ENCODE data around the gene QRICH1. TPM values are rescaled to one million over a fixed set of nuclear protein-coding genes. Genes with fewer than 3 reads are reported as not detected.
A peak's percentile ranks its signal among the peaks of the same experiment; 100 is the strongest.

QRICH1 gene
- total RNA-seq, 1 donor from 2014 or later, result 147 TPM

DNA sequence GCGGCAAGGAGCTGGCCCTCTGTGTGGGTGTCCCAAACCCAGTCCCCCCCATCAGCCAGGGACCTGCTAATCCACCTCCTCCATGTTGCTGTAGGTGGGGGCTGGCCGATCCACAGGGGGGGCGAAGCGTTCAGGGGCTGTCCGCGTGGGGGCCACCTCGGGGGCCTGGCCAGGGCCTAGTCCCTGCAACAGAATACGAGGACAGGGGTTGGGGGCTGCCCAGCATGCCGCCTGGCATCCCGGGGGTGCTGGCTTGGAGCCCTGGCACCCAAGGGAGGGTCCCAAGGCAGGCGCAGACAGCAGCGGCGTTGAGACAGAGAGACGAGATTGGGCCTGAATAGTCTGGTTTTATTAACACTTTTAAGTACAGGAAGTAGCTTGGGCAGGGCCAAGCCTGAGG is 14.5 kb upstream of the QRICH1 start:
- peaks cover 30% of the 10 kb centered on the region for H3K36me3 Mint-ChIP-seq (ENCODE audit: low read depth)
- intact Hi-C loops (cut with micrococcal nuclease), result no loop called here
- no peak overlapping the region for H3K27ac Mint-ChIP-seq
- no peaks in the 10 kb centered on the region for H3K27me3 Mint-ChIP-seq (ENCODE audit: insufficient read depth)
- no peak for DNase-seq (ENCODE audit: low spot score)
- H3K4me1 Mint-ChIP-seq (ENCODE audit: low read depth), result peaks cover 21% of the 10 kb centered on the region
- H3K4me3 Mint-ChIP-seq, result no peak overlapping the region
- no peaks in the 10 kb centered on the region for H3K9me3 Mint-ChIP-seq

DNA sequence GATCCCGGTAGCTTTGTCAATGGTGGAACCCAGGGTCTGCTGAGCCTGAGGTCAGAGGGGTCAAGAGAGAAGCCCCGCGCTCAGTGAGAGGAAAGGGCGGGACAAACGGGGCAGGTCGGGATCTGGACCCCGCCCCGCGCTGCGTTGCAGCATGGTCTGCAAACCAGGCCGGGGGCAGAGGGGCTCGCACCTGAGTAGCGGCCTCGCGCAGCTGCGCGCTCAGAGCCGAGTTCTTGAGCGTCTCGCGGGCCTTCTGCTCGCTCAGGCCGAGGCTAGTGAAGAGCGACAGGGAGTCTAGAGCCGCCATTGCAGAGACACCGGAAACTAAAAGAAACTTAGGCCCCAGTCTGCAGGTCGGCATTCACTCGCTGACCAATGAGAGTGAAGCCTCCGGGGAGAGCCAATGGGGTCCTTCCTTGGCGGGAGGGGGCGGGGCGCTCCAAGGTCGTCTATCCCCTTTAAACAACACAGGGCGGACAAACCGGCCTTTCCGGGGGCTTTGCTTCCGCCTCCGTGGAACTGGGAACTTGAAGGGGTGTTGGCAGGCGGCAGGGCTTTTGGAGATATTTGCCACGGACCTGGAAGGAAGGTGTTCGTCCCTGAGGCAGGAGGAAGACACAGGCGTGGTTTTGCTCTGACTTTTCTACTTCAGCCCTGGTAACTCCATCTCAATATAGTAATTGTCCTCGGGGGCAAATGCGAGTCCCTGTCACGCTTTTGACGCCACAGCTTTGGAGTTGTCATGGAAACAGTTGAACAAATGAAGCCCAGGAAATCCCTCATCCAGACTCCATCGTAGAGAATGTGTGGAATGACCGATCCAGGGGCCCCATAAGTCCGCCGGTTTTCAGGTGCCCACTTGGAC is 10.8 kb upstream of the QRICH1 start, which contains the start of gene QARS1:
Gene QARS1, minus strand, starts transcription at position 331 of the 865 bp plus-strand sequence. Its CDS starts 24 bp downstream, at position 307.
- no peaks in the 10 kb centered on the region for H3K9me3 Mint-ChIP-seq
- H3K27ac Mint-ChIP-seq, result peak within 1 kb of the TSS; percentile 94
- no peaks in the 10 kb centered on the region for H3K27me3 Mint-ChIP-seq (ENCODE audit: insufficient read depth)
- intact Hi-C loops (cut with micrococcal nuclease), result loop anchor here (1.0 to 5.0 kb wide), 4 partner anchors 10 to 66 kb away; partner anchors contain the start of genes KLHDC8B, QRICH1 and USP19
- H3K36me3 Mint-ChIP-seq (ENCODE audit: low read depth), result peaks cover 28% of the 10 kb centered on the region
- H3K4me3 Mint-ChIP-seq, result peak within 1 kb of the TSS; percentile 98
- peak; percentile 87 for DNase-seq (ENCODE audit: low spot score)
- peaks cover 27% of the 10 kb centered on the region for H3K4me1 Mint-ChIP-seq (ENCODE audit: low read depth)

DNA sequence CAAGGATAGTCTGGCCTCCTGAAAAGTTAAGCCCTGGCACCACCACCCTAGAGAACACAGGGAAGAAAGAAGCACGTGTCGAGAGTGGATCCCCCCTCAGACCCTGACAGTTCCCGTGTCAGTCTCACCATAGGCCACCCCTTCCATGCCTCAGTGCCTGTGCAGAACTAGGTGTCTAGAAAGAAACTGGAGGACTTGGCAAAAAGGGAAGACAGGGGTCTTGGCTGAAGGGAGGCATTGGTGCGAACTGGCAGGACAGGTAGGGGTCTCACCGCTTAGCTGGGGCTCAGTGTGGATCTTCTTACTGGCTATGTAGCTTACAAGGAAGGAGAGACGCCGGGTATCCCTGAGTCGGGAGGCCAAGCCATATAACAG is 10.2 kb upstream of the QRICH1 start:
- DNase-seq (ENCODE audit: low spot score), result no peak
- Mint-ChIP-seq H3K27ac (peak overlapping the region; percentile 94), H3K4me1 (ENCODE audit: low read depth) (peaks cover 32% of the 10 kb centered on the region), H3K9me3 (no peaks in the 10 kb centered on the region), H3K27me3 (ENCODE audit: insufficient read depth) (no peaks in the 10 kb centered on the region), H3K4me3 (peak overlapping the region; percentile 98), H3K36me3 (ENCODE audit: low read depth) (peaks cover 28% of the 10 kb centered on the region)
- intact Hi-C loops (cut with micrococcal nuclease), result loop anchor here (1.0 to 5.0 kb wide), 4 partner anchors 10 to 67 kb away; partner anchors contain the start of genes KLHDC8B, QRICH1 and USP19

DNA sequence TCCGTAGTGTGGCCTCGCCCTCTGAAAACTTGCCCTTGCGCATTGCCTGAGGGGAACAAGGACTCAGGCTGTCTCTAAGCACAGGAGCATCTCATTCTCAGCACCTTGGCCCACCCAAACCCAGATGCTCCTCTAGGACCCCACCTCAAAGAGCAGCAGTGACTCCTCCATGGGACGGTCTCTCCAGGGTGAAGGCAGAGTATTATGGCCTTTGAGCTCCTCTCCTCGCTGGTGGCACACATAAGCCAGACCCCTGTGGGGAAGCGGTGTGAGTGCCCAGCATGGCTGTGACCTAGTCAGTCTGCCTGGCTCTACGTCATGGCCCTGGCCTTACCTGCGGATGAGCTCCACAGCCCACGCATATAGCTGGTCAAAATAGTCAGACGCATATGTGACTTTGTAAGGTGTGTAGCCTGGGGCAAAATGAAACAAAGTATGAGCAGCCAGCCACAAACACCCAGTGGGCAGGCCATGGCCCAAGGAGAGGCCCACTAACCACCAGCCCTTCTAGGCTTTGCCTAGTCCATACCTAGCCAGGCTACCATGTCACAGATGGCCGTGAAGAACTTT is 6.3 kb upstream of the QRICH1 start:
- Mint-ChIP-seq H3K27ac (no peak overlapping the region), H3K27me3 (ENCODE audit: insufficient read depth) (no peaks in the 10 kb centered on the region), H3K4me3 (no peak overlapping the region), H3K4me1 (ENCODE audit: low read depth) (peaks cover 25% of the 10 kb centered on the region), H3K36me3 (ENCODE audit: low read depth) (peaks cover 32% of the 10 kb centered on the region), H3K9me3 (no peaks in the 10 kb centered on the region)
- DNase-seq (ENCODE audit: low spot score), result no peak
- intact Hi-C loops (cut with micrococcal nuclease), result loop anchor here (5.0 kb wide), 1 partner anchor 57 kb away; no protein-coding TSS in a partner anchor

DNA sequence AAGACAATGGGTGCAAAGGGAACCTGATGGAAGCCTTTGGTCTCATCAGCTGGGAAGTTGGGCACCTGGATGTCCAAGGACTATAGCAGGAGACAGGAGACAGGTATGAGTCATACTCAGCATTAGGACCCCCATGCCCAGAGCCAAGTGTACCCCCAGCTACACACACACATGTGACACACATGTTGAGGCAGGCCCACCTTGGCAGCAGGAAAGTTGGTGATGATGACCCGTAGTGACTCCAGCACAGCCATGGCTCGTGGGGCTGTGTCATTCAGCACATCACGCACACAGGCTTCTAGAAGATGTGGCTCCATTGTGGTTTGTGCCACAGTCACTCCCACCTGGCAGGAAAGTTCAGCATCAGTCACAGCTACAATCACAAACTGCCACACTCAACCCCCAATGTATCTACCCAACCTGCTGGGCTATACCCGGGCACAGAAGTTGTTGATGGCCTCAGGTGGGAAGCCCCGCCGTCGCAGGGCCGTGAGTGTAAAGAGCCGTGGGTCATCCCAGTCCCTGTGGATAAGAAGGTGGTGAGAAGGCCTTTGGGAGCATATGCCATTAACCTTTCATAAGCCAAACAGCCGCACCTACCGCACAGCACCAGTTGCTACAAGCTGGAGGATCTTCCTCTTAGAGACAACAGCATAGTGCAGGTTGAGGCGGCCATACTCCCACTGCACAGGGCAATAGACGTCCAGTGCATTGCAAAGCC is 5.2 kb upstream of the QRICH1 start:
- intact Hi-C loops (cut with micrococcal nuclease), result loop anchor here (10.0 kb wide), 1 partner anchor 414 kb away; the partner anchor contains the start of gene NCKIPSD
- Mint-ChIP-seq H3K36me3 (ENCODE audit: low read depth) (peaks cover 32% of the 10 kb centered on the region), H3K9me3 (no peaks in the 10 kb centered on the region)

DNA sequence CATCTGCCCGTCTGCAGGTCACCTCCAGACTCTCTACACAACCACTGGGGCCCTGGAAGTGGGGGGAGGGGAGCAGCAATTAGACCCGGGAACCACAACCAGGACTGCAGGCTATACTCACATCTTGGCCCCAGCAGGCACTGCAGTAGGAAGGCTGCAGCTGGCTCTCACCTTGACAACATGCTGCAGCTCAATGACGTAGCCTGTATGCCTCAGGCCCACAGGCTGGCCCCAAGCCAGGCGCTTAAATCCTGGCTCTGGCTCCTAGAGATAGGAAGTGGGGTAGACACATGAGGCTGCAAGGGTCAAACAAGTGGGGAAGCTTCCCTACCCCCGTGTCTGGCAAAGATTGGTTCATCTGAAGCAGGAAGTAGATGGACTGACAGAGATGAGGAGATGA is 4.6 kb upstream of the QRICH1 start:
- H3K27ac Mint-ChIP-seq, result no peak overlapping the region
- H3K4me3 Mint-ChIP-seq, result no peak overlapping the region
- DNase-seq (ENCODE audit: low spot score), result no peak
- intact Hi-C loops (cut with micrococcal nuclease), result loop anchor here (10.0 kb wide), 1 partner anchor 414 kb away; the partner anchor contains the start of gene NCKIPSD
- no peaks in the 10 kb centered on the region for H3K9me3 Mint-ChIP-seq
- H3K27me3 Mint-ChIP-seq (ENCODE audit: insufficient read depth), result no peaks in the 10 kb centered on the region
- H3K4me1 Mint-ChIP-seq (ENCODE audit: low read depth), result peaks cover 17% of the 10 kb centered on the region
- H3K36me3 Mint-ChIP-seq (ENCODE audit: low read depth), result peaks cover 32% of the 10 kb centered on the region

More for the DNA sequence above, 5.2 kb upstream of the QRICH1 start:
- Mint-ChIP-seq H3K27me3 (ENCODE audit: insufficient read depth) (no peaks in the 10 kb centered on the region), H3K27ac (no peak overlapping the region), H3K4me3 (no peak overlapping the region), H3K4me1 (ENCODE audit: low read depth) (peaks cover 23% of the 10 kb centered on the region)
- DNase-seq (ENCODE audit: low spot score), result no peak

DNA sequence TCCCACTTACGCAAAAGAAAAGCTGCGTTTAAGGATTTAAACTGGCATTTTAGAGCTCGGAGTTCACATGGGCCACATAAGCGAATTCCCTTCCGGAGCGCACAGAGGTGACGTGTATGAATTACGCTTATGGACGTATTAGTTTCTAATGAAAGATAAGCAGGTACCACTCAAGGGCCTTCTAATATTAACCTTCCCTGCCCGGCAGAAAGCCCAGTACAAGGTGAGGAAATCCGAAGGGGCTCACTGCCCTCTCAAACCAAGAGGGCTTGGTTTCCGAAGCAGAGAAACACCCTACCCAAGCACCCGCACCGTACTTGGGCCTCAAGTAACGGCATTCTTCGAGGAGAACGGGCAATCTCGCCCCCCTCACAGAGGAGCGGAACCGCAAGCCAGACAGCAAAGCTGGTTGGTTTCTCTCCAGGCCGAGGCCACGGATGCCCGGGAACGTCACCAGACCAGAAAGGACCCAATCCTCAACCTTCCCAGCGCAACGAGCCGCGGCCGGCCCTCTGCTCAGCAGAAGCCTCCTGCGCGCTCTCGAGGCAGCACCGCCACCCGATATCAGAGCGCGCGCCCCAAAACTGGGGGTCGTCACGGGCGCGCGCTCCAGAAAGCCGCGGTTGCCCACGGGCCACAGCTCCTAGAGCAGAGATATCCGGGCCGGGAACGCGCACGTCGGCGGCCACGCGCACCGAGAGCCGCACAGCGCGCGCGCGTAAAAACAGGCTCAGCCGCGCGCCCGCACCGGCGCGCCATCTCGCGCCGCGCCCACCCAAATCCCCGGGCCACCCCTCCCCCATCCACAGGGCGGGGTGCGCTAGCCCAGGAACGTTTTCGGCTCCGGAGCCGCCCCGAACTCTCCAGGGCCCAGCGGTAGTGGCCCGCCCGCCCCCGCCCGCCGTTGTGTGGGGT is 676 bp downstream of the QRICH1 start:
- peak; percentile 78 for DNase-seq (ENCODE audit: low spot score)
- peak overlapping the region; percentile 97 for H3K4me3 Mint-ChIP-seq
- peak overlapping the region; percentile 91 for H3K27ac Mint-ChIP-seq
- peaks cover 32% of the 10 kb centered on the region for H3K4me1 Mint-ChIP-seq (ENCODE audit: low read depth)
- H3K36me3 Mint-ChIP-seq (ENCODE audit: low read depth), result peaks cover 12% of the 10 kb centered on the region
- no peaks in the 10 kb centered on the region for H3K9me3 Mint-ChIP-seq
- intact Hi-C loops (cut with micrococcal nuclease), result loop anchor here (5.0 to 10.0 kb wide), 4 partner anchors 264 to 1311 kb away; partner anchors contain the start of genes GPX1, MST1, NCKIPSD and RNF123
- H3K27me3 Mint-ChIP-seq (ENCODE audit: insufficient read depth), result no peaks in the 10 kb centered on the region

DNA sequence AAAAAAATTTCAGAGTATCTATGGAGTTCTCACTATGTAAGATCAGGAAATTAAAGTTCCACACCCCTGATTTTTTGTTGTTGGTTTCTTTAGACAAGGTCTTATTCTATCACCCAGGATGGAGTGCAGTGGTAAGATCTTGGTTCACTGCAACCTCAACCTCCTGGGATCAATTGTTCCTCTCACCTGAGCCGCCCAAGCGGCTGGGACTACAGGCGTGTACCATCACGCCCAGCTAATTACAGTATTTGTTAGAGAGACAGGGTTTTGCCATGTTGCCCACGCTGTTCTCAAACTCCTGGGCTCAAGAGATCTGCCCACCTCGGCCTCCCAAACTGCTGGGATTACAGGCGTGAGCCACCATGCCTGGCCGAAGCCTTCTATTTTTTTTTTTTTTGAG is 12.4 kb downstream of the QRICH1 start:
- no peak for DNase-seq (ENCODE audit: low spot score)
- intact Hi-C loops (cut with micrococcal nuclease), result no loop called here
- H3K4me1 Mint-ChIP-seq (ENCODE audit: low read depth), result no peaks in the 10 kb centered on the region
- no peaks in the 10 kb centered on the region for H3K27me3 Mint-ChIP-seq (ENCODE audit: insufficient read depth)
- H3K4me3 Mint-ChIP-seq, result no peak overlapping the region
- H3K9me3 Mint-ChIP-seq, result no peaks in the 10 kb centered on the region
- H3K27ac Mint-ChIP-seq, result no peak overlapping the region
- peaks cover 12% of the 10 kb centered on the region for H3K36me3 Mint-ChIP-seq (ENCODE audit: low read depth)

DNA sequence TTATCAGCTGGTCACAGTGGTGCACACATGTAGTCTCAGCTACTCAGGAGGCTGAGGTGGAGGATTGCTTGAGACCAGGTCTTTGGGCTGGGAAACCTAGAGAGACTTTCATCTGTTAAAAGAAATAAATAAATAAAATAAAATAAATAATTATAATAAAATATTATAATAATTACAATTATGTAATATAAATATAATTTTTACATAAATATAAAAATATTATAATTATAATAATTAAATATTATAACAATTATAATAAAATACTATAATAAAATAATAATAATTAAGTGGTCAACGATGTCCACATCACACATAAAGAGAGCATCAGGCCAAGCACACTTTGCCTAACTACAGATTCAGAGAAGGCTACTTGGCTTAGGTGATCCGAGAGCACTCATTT is 14.6 kb downstream of the QRICH1 start:
- Mint-ChIP-seq H3K36me3 (ENCODE audit: low read depth) (peaks cover 16% of the 10 kb centered on the region), H3K4me1 (ENCODE audit: low read depth) (no peaks in the 10 kb centered on the region), H3K9me3 (no peaks in the 10 kb centered on the region), H3K27me3 (ENCODE audit: insufficient read depth) (no peaks in the 10 kb centered on the region), H3K4me3 (no peak overlapping the region), H3K27ac (no peak overlapping the region)
- intact Hi-C loops (cut with micrococcal nuclease), result no loop called here
- DNase-seq (ENCODE audit: low spot score), result no peak

DNA sequence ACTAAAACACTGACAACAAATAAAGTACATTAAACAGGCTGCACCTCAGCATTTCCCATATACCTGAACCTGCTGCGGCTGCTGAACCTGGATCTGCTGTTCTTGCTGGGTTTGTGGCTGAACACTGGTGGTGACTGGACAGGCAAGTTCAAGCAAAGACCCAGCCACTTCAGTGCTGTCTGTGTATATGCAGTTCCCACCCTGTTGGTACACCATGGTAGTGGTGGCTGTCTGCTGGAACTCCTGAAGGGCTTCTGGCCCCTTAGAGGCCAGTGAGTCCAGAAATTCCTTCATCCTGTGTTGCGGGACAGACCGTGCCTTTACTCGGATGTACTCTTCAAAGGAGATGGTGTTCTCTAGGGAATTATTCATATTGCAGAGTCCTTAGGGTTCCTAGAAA is 17.2 kb downstream of the QRICH1 start:
- no peaks in the 10 kb centered on the region for H3K27me3 Mint-ChIP-seq (ENCODE audit: insufficient read depth)
- DNase-seq (ENCODE audit: low spot score), result no peak
- no peak overlapping the region for H3K4me3 Mint-ChIP-seq
- no peaks in the 10 kb centered on the region for H3K4me1 Mint-ChIP-seq (ENCODE audit: low read depth)
- no peak overlapping the region for H3K27ac Mint-ChIP-seq
- H3K9me3 Mint-ChIP-seq, result no peaks in the 10 kb centered on the region
- peaks cover 24% of the 10 kb centered on the region for H3K36me3 Mint-ChIP-seq (ENCODE audit: low read depth)
- intact Hi-C loops (cut with micrococcal nuclease), result no loop called here

DNA sequence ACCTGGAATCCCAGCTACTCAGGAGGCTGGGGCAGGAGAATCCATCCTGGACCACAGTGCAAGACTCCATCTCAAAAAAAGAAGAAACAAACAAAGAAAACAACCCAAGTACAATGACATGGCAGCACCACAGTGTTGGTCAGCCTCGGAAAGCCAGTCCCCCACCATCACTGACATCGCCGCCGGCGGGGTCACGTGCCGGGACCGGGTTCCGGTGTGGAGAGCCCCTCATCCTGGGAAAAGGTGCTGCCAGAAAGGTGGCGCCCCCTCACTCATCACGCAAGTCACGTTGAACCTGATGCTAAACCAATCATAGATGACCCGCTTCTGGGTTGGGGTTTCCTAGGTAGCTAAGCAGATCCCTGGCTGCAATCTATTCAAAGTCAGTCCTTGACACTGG is 17.8 kb downstream of the QRICH1 start:
- Mint-ChIP-seq H3K4me1 (ENCODE audit: low read depth) (no peaks in the 10 kb centered on the region), H3K27me3 (ENCODE audit: insufficient read depth) (no peaks in the 10 kb centered on the region), H3K4me3 (no peak overlapping the region), H3K36me3 (ENCODE audit: low read depth) (peaks cover 27% of the 10 kb centered on the region), H3K27ac (no peak overlapping the region), H3K9me3 (no peaks in the 10 kb centered on the region)
- DNase-seq (ENCODE audit: low spot score), result no peak
- intact Hi-C loops (cut with micrococcal nuclease), result no loop called here

DNA sequence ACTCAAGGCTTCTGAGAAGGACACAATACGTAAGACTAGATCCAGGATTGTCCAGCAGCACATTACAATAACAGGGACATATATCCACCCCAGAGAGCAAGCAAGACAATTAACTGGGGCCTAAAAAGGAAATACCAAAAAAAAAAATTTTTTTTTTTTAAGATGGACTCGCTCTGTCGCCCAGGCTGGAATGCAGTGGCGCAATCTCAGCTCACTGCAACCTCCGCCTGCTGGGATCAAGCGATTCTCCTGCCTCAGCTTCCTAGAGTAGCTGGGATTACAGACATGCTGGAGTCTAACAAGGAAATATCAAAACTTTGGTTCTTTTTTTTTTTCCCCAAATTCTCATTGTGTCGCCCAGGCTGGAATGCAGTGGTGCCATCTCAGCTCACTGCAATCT is 35.9 kb downstream of the QRICH1 start:
- Mint-ChIP-seq H3K4me1 (ENCODE audit: low read depth) (no peaks in the 10 kb centered on the region), H3K4me3 (no peak overlapping the region), H3K9me3 (no peaks in the 10 kb centered on the region), H3K27ac (no peak overlapping the region), H3K27me3 (ENCODE audit: insufficient read depth) (no peaks in the 10 kb centered on the region), H3K36me3 (ENCODE audit: low read depth) (peaks cover 30% of the 10 kb centered on the region)
- DNase-seq (ENCODE audit: low spot score), result no peak
- intact Hi-C loops (cut with micrococcal nuclease), result no loop called here

Measured in activated T-helper 1 cell treated with anti-CD3 and anti-CD28 coated beads, Interleukin-12 subunit alpha, Interleukin-12 subunit beta, Interleukin-2, Interleukin-4 antibody, amounts not matched to agents 30 ng/mL and 10 ng/mL and 1 ng/mL, durations not matched to agents 14 hours and 24 hours and 36 hours (primary cell).